ENCODE data around the gene PCK2. TPM values are rescaled to one million over a fixed set of nuclear protein-coding genes. Genes with fewer than 3 reads are reported as not detected.

The PCK2 gene
- total and polyA plus RNA-seq, 2 of the 13 experiments (the other 11 are each of a cell fraction or from before 2014, with no cell fraction given): 129 to 272 TPM

DNA sequence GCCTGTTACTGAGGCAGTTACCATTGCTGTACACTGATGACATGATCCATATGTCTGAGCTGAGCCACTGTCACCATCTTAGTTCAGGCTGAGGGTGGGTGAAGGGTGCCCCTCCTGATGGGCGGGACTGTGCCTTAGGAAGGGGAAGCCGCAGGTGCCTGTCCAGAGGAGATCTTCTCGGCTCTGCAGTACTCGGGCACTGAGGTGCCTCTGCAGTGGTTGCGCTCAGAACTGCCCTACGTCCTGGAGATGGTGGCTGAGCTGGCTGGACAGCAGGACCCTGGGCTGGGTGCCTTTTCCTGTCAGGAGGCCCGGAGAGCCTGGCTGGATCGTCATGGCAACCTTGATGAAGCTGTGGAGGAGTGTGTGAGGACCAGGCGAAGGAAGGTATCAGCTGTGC lies 56.9 kb downstream of the PCK2 start (continued):
- TF ChIP-seq, protein P1, sequence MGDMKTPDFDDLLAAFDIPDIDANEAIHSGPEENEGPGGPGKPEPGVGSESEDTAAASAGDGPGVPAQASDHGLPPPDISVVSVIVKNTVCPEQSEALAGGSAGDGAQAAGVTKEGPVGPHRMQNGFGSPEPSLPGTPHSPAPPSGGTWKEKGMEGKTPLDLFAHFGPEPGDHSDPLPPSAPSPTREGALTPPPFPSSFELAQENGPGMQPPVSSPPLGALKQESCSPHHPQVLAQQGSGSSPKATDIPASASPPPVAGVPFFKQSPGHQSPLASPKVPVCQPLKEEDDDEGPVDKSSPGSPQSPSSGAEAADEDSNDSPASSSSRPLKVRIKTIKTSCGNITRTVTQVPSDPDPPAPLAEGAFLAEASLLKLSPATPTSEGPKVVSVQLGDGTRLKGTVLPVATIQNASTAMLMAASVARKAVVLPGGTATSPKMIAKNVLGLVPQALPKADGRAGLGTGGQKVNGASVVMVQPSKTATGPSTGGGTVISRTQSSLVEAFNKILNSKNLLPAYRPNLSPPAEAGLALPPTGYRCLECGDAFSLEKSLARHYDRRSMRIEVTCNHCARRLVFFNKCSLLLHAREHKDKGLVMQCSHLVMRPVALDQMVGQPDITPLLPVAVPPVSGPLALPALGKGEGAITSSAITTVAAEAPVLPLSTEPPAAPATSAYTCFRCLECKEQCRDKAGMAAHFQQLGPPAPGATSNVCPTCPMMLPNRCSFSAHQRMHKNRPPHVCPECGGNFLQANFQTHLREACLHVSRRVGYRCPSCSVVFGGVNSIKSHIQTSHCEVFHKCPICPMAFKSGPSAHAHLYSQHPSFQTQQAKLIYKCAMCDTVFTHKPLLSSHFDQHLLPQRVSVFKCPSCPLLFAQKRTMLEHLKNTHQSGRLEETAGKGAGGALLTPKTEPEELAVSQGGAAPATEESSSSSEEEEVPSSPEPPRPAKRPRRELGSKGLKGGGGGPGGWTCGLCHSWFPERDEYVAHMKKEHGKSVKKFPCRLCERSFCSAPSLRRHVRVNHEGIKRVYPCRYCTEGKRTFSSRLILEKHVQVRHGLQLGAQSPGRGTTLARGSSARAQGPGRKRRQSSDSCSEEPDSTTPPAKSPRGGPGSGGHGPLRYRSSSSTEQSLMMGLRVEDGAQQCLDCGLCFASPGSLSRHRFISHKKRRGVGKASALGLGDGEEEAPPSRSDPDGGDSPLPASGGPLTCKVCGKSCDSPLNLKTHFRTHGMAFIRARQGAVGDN (CRISPR knock-in tag; IDR thresholded peaks at IDR 0.05): 0 out of 2 replicates have a peak, but pooled peaks have one; percentile 27
- TF ChIP-seq, protein P2, sequence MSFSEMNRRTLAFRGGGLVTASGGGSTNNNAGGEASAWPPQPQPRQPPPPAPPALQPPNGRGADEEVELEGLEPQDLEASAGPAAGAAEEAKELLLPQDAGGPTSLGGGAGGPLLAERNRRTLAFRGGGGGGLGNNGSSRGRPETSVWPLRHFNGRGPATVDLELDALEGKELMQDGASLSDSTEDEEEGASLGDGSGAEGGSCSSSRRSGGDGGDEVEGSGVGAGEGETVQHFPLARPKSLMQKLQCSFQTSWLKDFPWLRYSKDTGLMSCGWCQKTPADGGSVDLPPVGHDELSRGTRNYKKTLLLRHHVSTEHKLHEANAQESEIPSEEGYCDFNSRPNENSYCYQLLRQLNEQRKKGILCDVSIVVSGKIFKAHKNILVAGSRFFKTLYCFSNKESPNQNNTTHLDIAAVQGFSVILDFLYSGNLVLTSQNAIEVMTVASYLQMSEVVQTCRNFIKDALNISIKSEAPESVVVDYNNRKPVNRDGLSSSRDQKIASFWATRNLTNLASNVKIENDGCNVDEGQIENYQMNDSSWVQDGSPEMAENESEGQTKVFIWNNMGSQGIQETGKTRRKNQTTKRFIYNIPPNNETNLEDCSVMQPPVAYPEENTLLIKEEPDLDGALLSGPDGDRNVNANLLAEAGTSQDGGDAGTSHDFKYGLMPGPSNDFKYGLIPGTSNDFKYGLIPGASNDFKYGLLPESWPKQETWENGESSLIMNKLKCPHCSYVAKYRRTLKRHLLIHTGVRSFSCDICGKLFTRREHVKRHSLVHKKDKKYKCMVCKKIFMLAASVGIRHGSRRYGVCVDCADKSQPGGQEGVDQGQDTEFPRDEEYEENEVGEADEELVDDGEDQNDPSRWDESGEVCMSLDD (CRISPR knock-in tag; IDR thresholded peaks at IDR 0.05; ENCODE audit: borderline replicate concordance): no peak
- no peak for TF ChIP-seq ZNF263 (CRISPR knock-in tag; IDR thresholded peaks at IDR 0.05)
- TF ChIP-seq, protein P3, sequence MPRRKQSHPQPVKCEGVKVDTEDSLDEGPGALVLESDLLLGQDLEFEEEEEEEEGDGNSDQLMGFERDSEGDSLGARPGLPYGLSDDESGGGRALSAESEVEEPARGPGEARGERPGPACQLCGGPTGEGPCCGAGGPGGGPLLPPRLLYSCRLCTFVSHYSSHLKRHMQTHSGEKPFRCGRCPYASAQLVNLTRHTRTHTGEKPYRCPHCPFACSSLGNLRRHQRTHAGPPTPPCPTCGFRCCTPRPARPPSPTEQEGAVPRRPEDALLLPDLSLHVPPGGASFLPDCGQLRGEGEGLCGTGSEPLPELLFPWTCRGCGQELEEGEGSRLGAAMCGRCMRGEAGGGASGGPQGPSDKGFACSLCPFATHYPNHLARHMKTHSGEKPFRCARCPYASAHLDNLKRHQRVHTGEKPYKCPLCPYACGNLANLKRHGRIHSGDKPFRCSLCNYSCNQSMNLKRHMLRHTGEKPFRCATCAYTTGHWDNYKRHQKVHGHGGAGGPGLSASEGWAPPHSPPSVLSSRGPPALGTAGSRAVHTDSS (CRISPR knock-in tag; conservative IDR thresholded peaks at IDR 0.05): no peak
- TF ChIP-seq KLF16 (CRISPR knock-in tag; IDR thresholded peaks at IDR 0.05): peak in 1 of 2 experiments; percentile 52; a peak in 1 of 4 replicates
- TF ChIP-seq ZNF382 (CRISPR knock-in tag; IDR thresholded peaks at IDR 0.05; ENCODE audit: borderline replicate concordance): no peak
- TF ChIP-seq, protein P4, sequence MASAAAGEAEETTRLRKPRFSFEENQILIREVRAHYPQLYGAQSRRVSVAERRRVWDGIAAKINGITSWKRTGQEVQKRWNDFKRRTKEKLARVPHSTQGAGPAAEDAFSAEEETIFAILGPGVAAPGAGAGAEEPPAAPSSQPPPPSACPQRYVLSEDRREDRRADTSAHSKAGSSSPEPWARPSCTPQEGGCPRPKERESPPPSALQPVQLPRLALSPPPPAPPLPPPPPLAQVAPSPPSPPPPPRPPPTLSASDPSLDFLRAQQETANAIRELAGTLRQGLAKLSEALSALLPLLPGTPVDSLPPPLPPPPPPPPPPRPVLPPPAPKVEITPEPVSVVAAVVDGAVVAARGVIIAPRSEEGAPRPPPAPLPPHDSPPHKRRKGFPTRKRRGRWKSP (CRISPR knock-in tag; IDR thresholded peaks at IDR 0.05): no peak
- no peak for TF ChIP-seq SIX1 (CRISPR knock-in tag; IDR thresholded peaks at IDR 0.05; ENCODE audit: borderline replicate concordance)
- TF ChIP-seq ZC3H13 (CRISPR knock-in tag; IDR thresholded peaks at IDR 0.05): no peak
- TF ChIP-seq ZMYM3 (CRISPR knock-in tag; IDR thresholded peaks at IDR 0.05): no peak
- TF ChIP-seq ZNF274 (CRISPR knock-in tag; IDR thresholded peaks at IDR 0.05): 0 out of 2 replicates have a peak, but pooled peaks have one; percentile 34
- TF ChIP-seq EED (CRISPR knock-in tag; IDR thresholded peaks at IDR 0.05): peak; percentile 74; the same call in 1 of the 2 replicates
- TF ChIP-seq, protein P5, sequence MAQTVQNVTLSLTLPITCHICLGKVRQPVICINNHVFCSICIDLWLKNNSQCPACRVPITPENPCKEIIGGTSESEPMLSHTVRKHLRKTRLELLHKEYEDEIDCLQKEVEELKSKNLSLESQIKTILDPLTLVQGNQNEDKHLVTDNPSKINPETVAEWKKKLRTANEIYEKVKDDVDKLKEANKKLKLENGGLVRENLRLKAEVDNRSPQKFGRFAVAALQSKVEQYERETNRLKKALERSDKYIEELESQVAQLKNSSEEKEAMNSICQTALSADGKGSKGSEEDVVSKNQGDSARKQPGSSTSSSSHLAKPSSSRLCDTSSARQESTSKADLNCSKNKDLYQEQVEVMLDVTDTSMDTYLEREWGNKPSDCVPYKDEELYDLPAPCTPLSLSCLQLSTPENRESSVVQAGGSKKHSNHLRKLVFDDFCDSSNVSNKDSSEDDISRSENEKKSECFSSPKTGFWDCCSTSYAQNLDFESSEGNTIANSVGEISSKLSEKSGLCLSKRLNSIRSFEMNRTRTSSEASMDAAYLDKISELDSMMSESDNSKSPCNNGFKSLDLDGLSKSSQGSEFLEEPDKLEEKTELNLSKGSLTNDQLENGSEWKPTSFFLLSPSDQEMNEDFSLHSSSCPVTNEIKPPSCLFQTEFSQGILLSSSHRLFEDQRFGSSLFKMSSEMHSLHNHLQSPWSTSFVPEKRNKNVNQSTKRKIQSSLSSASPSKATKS (CRISPR knock-in tag; IDR thresholded peaks at IDR 0.05): no peak
